DOHH2 (cell line): Measurements from ENCODE around the gene C1RL.
"Not testable (repeated sequence)": the region's sequence is repeated elsewhere in the genome, so short reads cannot be mapped to it uniquely, and the experiment has no call there.

Experiments used
- CTCF ChIP-seq: fragments of 200-600 bp; sonication (generic); IDR thresholded peaks from one replicate; pipeline ENCODE4 v1.5.1; 2014; ENCODE audit warnings: antibody characterized with exemption, mild to moderate bottlenecking, low read depth, low read length; ENCODE audit not compliant: poor library complexity, severe bottlenecking
- EZH2phosphoT487 ChIP-seq: fragments of 200-600 bp; sonication (generic); IDR thresholded peaks from 2 replicates; pipeline ENCODE4 v1.6.1; 2017; ENCODE audit warnings: borderline replicate concordance, mild to moderate bottlenecking, antibody characterized with exemption, low read length, moderate library complexity, mixed read lengths

- not testable (repeated sequence) for TF ChIP-seq CTCF, EZH2phosphoT487
These were observed 59.5 kb downstream of the C1RL start for GRCh38 chr12:7049445-7049951.
